GM19240 (cell line): ENCODE data around the gene PLEKHA6.
"Not testable (repeated sequence)": the region's sequence is repeated elsewhere in the genome, so short reads cannot be mapped to it uniquely, and the experiment has no call there.

Experiments used
- DNase-seq: peaks from one replicate; pipeline ENCODE4 v3.0.0; 2011; ENCODE audit warnings: low spot score; ENCODE audit not compliant: insufficient read length

The PLEKHA6 gene

GRCh38 chr1:204338360-204338759 lies 21.4 kb downstream of the PLEKHA6 start:
- no peak for DNase-seq

GRCh38 chr1:204337583-204337982 lies 22.1 kb downstream of the PLEKHA6 start:
- DNase-seq = no peak

- no peak for DNase-seq
Observed at GRCh38 chr1:204337036-204337429, 22.7 kb downstream of the PLEKHA6 start.

- no peak for DNase-seq
Observed at GRCh38 chr1:204336421-204337035, 23.2 kb downstream of the PLEKHA6 start.

GRCh38 chr1:204335533-204335932 lies 24.2 kb downstream of the PLEKHA6 start:
- no peak for DNase-seq

- no peak for DNase-seq
Observed at GRCh38 chr1:204335085-204335484, 24.6 kb downstream of the PLEKHA6 start.

GRCh38 chr1:204334455-204334854 lies 25.3 kb downstream of the PLEKHA6 start:
- no peak for DNase-seq

- DNase-seq = no peak
Observed at GRCh38 chr1:204333427-204333826, 26.3 kb downstream of the PLEKHA6 start.

- DNase-seq = no peak
Observed at GRCh38 chr1:204331847-204332487, 27.8 kb downstream of the PLEKHA6 start.

- DNase-seq = no peak
Observed at GRCh38 chr1:204331275-204331674, 28.5 kb downstream of the PLEKHA6 start.

- not testable (repeated sequence) for DNase-seq
Observed at GRCh38 chr1:204327870-204328269, 31.9 kb downstream of the PLEKHA6 start.

- no peak for DNase-seq
Observed at GRCh38 chr1:204327359-204327758, 32.4 kb downstream of the PLEKHA6 start.

GRCh38 chr1:204326771-204327300 lies 32.9 kb downstream of the PLEKHA6 start:
- no peak for DNase-seq

- DNase-seq = no peak
Observed at GRCh38 chr1:204325944-204326343, 33.8 kb downstream of the PLEKHA6 start.

- no peak for DNase-seq
Observed at GRCh38 chr1:204323887-204324286, 35.8 kb downstream of the PLEKHA6 start.

- DNase-seq = no peak
Observed at GRCh38 chr1:204322339-204322868, 37.3 kb downstream of the PLEKHA6 start.

GRCh38 chr1:204321665-204322064 lies 38.1 kb downstream of the PLEKHA6 start:
- DNase-seq = no peak

GRCh38 chr1:204321051-204321450 lies 38.7 kb downstream of the PLEKHA6 start:
- no peak for DNase-seq

GRCh38 chr1:204320382-204320804 lies 39.3 kb downstream of the PLEKHA6 start:
- no peak for DNase-seq

- no peak for DNase-seq
Observed at GRCh38 chr1:204319462-204319861, 40.3 kb downstream of the PLEKHA6 start.

- no peak for DNase-seq
Observed at GRCh38 chr1:204319027-204319426, 40.7 kb downstream of the PLEKHA6 start.

GRCh38 chr1:204318324-204318723 lies 41.4 kb downstream of the PLEKHA6 start:
- no peak for DNase-seq

GRCh38 chr1:204317170-204317569 lies 42.6 kb downstream of the PLEKHA6 start:
- no peak for DNase-seq
